ENCODE measurements around the gene SLC6A4.
"Not testable (repeated sequence)": the region's sequence is repeated elsewhere in the genome, so short reads cannot be mapped to it uniquely, and the experiment has no call there.

SLC6A4 gene

GRCh38 chr17:30238387-30239088 is 3.0 kb upstream of the SLC6A4 start:
- no peak for DNase-seq (ENCODE audit: low read depth)

GRCh38 chr17:30238003-30238344 is 2.5 kb upstream of the SLC6A4 start:
- no peak for DNase-seq (ENCODE audit: low read depth)

- no peak for DNase-seq (ENCODE audit: low read depth)
Measured at GRCh38 chr17:30237296-30238002, 2.0 kb upstream of the SLC6A4 start.

- peak; percentile 16 for DNase-seq (ENCODE audit: low read depth)
Measured at GRCh38 chr17:30236766-30237165, 1.3 kb upstream of the SLC6A4 start.

GRCh38 chr17:30236297-30236624 is 764 bp upstream of the SLC6A4 start:
- no peak for DNase-seq (ENCODE audit: low read depth)

GRCh38 chr17:30234964-30235363 is 533 bp downstream of the SLC6A4 start:
- no peak for DNase-seq (ENCODE audit: low read depth)

- DNase-seq (ENCODE audit: low read depth), result no peak
Measured at GRCh38 chr17:30234296-30234695, 1.2 kb downstream of the SLC6A4 start.

GRCh38 chr17:30232824-30233427 is 2.6 kb downstream of the SLC6A4 start:
- DNase-seq (ENCODE audit: low read depth), result no peak

- DNase-seq (ENCODE audit: low read depth), result no peak
Measured at GRCh38 chr17:30232015-30232823, 3.3 kb downstream of the SLC6A4 start.

- DNase-seq (ENCODE audit: low read depth), result no peak
Measured at GRCh38 chr17:30230596-30231125, 4.8 kb downstream of the SLC6A4 start.

GRCh38 chr17:30230009-30230408 is 5.5 kb downstream of the SLC6A4 start:
- not testable (repeated sequence) for DNase-seq (ENCODE audit: low read depth)

GRCh38 chr17:30229012-30229411 is 6.5 kb downstream of the SLC6A4 start:
- DNase-seq (ENCODE audit: low read depth), result no peak

GRCh38 chr17:30228011-30228410 is 7.5 kb downstream of the SLC6A4 start:
- DNase-seq (ENCODE audit: low read depth), result no peak

- no peak for DNase-seq (ENCODE audit: low read depth)
Measured at GRCh38 chr17:30226878-30227277, 8.6 kb downstream of the SLC6A4 start.

GRCh38 chr17:30225919-30226553 is 9.5 kb downstream of the SLC6A4 start:
- no peak for DNase-seq (ENCODE audit: low read depth)

GRCh38 chr17:30225112-30225511 is 10.4 kb downstream of the SLC6A4 start:
- no peak for DNase-seq (ENCODE audit: low read depth)

GRCh38 chr17:30224419-30224960 is 11.0 kb downstream of the SLC6A4 start:
- no peak for DNase-seq (ENCODE audit: low read depth)

- DNase-seq (ENCODE audit: low read depth), result no peak
Measured at GRCh38 chr17:30222721-30223175, 12.7 kb downstream of the SLC6A4 start.

- DNase-seq (ENCODE audit: low read depth), result no peak
Measured at GRCh38 chr17:30222251-30222650, 13.2 kb downstream of the SLC6A4 start.

GRCh38 chr17:30221346-30221745 is 14.2 kb downstream of the SLC6A4 start:
- no peak for DNase-seq (ENCODE audit: low read depth)

- no peak for DNase-seq (ENCODE audit: low read depth)
Measured at GRCh38 chr17:30220414-30220813, 15.1 kb downstream of the SLC6A4 start.

- DNase-seq (ENCODE audit: low read depth), result no peak
Measured at GRCh38 chr17:30219833-30220232, 15.7 kb downstream of the SLC6A4 start.
